T-cell (primary cell): ENCODE measurements around the gene ARMC12. TPM values are rescaled to one million over a fixed set of nuclear protein-coding genes. Genes with fewer than 3 reads are reported as not detected.
A peak's percentile ranks its signal among the peaks of the same experiment; 100 is the strongest.

Experiments
- ATAC-seq, 4 experiments: fragments of 200-7000 bp in 3 of 4; fragments of 150-1000 bp in 1 of 4; cut with Tn5 transposase; replicated peaks in 1 of 4; 1 replicate in 3 of 4; 2 replicates in 1 of 4; pipeline ENCODE4 v1.10.0; 2021; ENCODE audit warnings: moderate library complexity in 3 of 4, mild to moderate bottlenecking in 2 of 4, moderate number of reproducible peaks in 1 of 4
- CTCF ChIA-PET, 2 donors: fragments of 300-600 bp; sonication (Branson Sonifier 250); formaldehyde crosslinking; loops; one replicate each; lab custom pipeline; 2022; ENCODE audit warnings: antibody characterized with exemption in 2 of 2; lab: Charles Lee
- POLR2A ChIA-PET, 2 donors: fragments of 300-600 bp; sonication (Branson Sonifier 250); formaldehyde crosslinking; loops; one replicate each; lab custom pipeline; 2022; ENCODE audit warnings: antibody characterized with exemption in 2 of 2; lab: Charles Lee
- DNase-seq, 35 experiments: peaks; one replicate each; pipeline versions ENCODE4 v3.0.0 to v3.0.0-alpha.2; 2013 to 2023
- H3K27ac ChIP-seq: one replicate; pipeline ENCODE4 v1.5.1; 2013; ENCODE audit warnings: low read length
- H3K27me3 ChIP-seq, 2 experiments: replicated peaks in 1 of 2; 1 replicate in 1 of 2; 2 replicates in 1 of 2; pipeline versions ENCODE4 v1.6.1 to v1.7.0; 2013; ENCODE audit warnings: low read length in 1 of 2, mixed read lengths in 1 of 2; ENCODE audit not compliant: control insufficient read depth in 2 of 2, insufficient read depth in 2 of 2; ENCODE audit errors: extremely low read depth in 1 of 2
- H3K36me3 ChIP-seq, 2 donors: 1 replicate in 1 of 2; 2 replicates in 1 of 2; pipeline versions ENCODE4 v1.6.1 to v1.7.0; 2013; ENCODE audit warnings: low read length in 1 of 2; ENCODE audit not compliant: control insufficient read depth in 2 of 2, insufficient read depth in 1 of 2; ENCODE audit errors: extremely low read depth in 1 of 2
- H3K4me1 ChIP-seq, 2 experiments: 1 replicate in 1 of 2; 2 replicates in 1 of 2; pipeline versions ENCODE4 v1.6.1 to v1.7.0; 2013; ENCODE audit warnings: low read length in 2 of 2, mixed read lengths in 1 of 2; ENCODE audit not compliant: insufficient read depth in 2 of 2, control insufficient read depth in 1 of 2; ENCODE audit errors: extremely low read depth in 1 of 2
- H3K4me3 ChIP-seq, 2 donors: 1 replicate in 1 of 2; 2 replicates in 1 of 2; pipeline versions ENCODE4 v1.5.1 to v1.7.0; 2013; ENCODE audit warnings: mild to moderate bottlenecking in 2 of 2, low read length in 1 of 2, moderate library complexity in 1 of 2; ENCODE audit not compliant: control insufficient read depth in 1 of 2; ENCODE audit errors: extremely low read depth in 1 of 2
- H3K9me3 ChIP-seq: 2 replicates; pipeline ENCODE4 v1.7.0; 2013
- H3K27ac Mint-ChIP-seq, 2 donors: one replicate each; pipeline ENCODE4 v1.8.0; 2020 to 2021; ENCODE audit warnings: mild to moderate bottlenecking in 2 of 2, mixed read lengths in 2 of 2
- H3K27me3 Mint-ChIP-seq, 2 donors: one replicate each; pipeline ENCODE4 v1.8.0; 2021 to 2022; ENCODE audit warnings: mixed read lengths in 2 of 2
- H3K36me3 Mint-ChIP-seq: one replicate; pipeline ENCODE4 v1.8.0; 2021; ENCODE audit warnings: mixed read lengths
- H3K4me1 Mint-ChIP-seq, 3 donors: one replicate each; pipeline ENCODE4 v1.8.0; 2020 to 2022; ENCODE audit warnings: mixed read lengths in 3 of 3, mild to moderate bottlenecking in 1 of 3
- H3K4me3 Mint-ChIP-seq, 3 donors: one replicate each; pipeline ENCODE4 v1.8.0; 2020 to 2022; ENCODE audit warnings: mild to moderate bottlenecking in 3 of 3, mixed read lengths in 3 of 3, moderate library complexity in 3 of 3
- H3K9me3 Mint-ChIP-seq, 3 donors: one replicate each; pipeline ENCODE4 v1.8.0; 2020 to 2022; ENCODE audit warnings: mixed read lengths in 3 of 3
- WGBS: methylation state at CpG from one replicate; pipeline ENCODE4 v1.1.5; 2013; ENCODE audit warnings: missing lambda C conversion rate; ENCODE audit not compliant: insufficient coverage; 5-methylcytosine and 5-hydroxymethylcytosine counted together
- total RNA-seq, 35 experiments: library from RNA in 6 of 35; stranded (reverse) in 6 of 35; fragments of 120-200 nt in 1 of 35; gene quantifications; one replicate each; pipeline versions ENCODE4 v1.2.1 to v1.2.4 and lab custom pipeline; 2013 to 2026

Gene ARMC12
- total RNA-seq, 5 donors from 2014 or later (not counting 1 experiment from before 2014, with no cell fraction given) = 0.63 to 1.8 (median 0.90) TPM

GRCh38 chr6:35707714-35708407, 29.0 kb upstream of the ARMC12 start:
- CTCF ChIA-PET = no interaction called here
- POLR2A ChIA-PET = no interaction called here
- no peaks in the 10 kb centered on the region for H3K27me3 ChIP-seq

GRCh38 chr6:35708585-35708984, 28.2 kb upstream of the ARMC12 start:
- Histone ChIP-seq H3K9me3 (no peaks in the 10 kb centered on the region), H3K36me3 (no peaks in the 10 kb centered on the region), H3K4me3 (no peak overlapping the region), H3K27ac (no peak overlapping the region), H3K4me1 (peaks cover 2 to 17% of the 10 kb centered on the region in 2 experiments), H3K27me3 (no peaks in the 10 kb centered on the region)
- Mint-ChIP-seq H3K9me3 (peaks cover 0 to 3% (median 0%) of the 10 kb centered on the region in 3 donors), H3K36me3 (no peaks in the 10 kb centered on the region), H3K4me3 (no peak overlapping the region), H3K4me1 (peaks cover 14 to 26% (median 20%) of the 10 kb centered on the region in 3 donors), H3K27me3 (no peaks in the 10 kb centered on the region), H3K27ac (no peak overlapping the region)
- DNase-seq (no peak), ATAC-seq (no peak)
- ChIA-PET CTCF (no interaction called here), POLR2A (no interaction called here)

More at GRCh38 chr6:35707714-35708407, 29.0 kb upstream of the ARMC12 start:
- no peak overlapping the region for H3K27ac ChIP-seq
- no CpG with 5 or more reads among the region's 4 CpGs for WGBS
- ATAC-seq (no peak), DNase-seq (no peak)
- Mint-ChIP-seq H3K9me3 (peaks cover 0 to 3% (median 0%) of the 10 kb centered on the region in 3 donors), H3K4me3 (no peak overlapping the region), H3K36me3 (no peaks in the 10 kb centered on the region), H3K27me3 (no peaks in the 10 kb centered on the region), H3K27ac (no peak overlapping the region), H3K4me1 (peaks cover 8 to 19% (median 15%) of the 10 kb centered on the region in 3 donors)
- H3K4me3 ChIP-seq = no peak overlapping the region
- H3K4me1 ChIP-seq = peaks cover 0 to 9% of the 10 kb centered on the region in 2 experiments
- H3K36me3 ChIP-seq = no peaks in the 10 kb centered on the region
- H3K9me3 ChIP-seq = no peaks in the 10 kb centered on the region

- peaks cover 18 to 26% (median 25%) of the 10 kb centered on the region in 3 donors for H3K4me1 Mint-ChIP-seq
- ChIA-PET POLR2A (interaction anchor here (0.6 to 0.8 kb wide), 4 partner anchors 57 to 1794 kb away, joined by 3 to 4 read pairs (median 3); no protein-coding TSS in a partner anchor), CTCF (interaction anchor here in 1 of 2 donors (0.9 to 1.1 kb wide), 2 partner anchors 26 to 40 kb away, joined by 3 to 4 read pairs; no protein-coding TSS in a partner anchor)
- Histone ChIP-seq H3K36me3 (no peaks in the 10 kb centered on the region), H3K4me3 (no peak overlapping the region), H3K27me3 (no peaks in the 10 kb centered on the region), H3K27ac (no peak overlapping the region), H3K4me1 (peaks cover 2 to 17% of the 10 kb centered on the region in 2 experiments), H3K9me3 (no peaks in the 10 kb centered on the region)
- peak overlapping the region in 1 of 2 donors; percentile 48 for H3K27ac Mint-ChIP-seq
- no peaks in the 10 kb centered on the region for H3K36me3 Mint-ChIP-seq
- no peak overlapping the region for H3K4me3 Mint-ChIP-seq
- DNase-seq (peak in 1 of 35 experiments; percentile 30), ATAC-seq (peak in 2 of 4 experiments; percentile 63 to 77)
- no peaks in the 10 kb centered on the region for H3K9me3 Mint-ChIP-seq
- no peaks in the 10 kb centered on the region for H3K27me3 Mint-ChIP-seq
- no CpG with 5 or more reads among the region's 4 CpGs for WGBS
Measured at GRCh38 chr6:35710241-35710847, 26.5 kb upstream of the ARMC12 start.

- Histone ChIP-seq H3K36me3 (no peaks in the 10 kb centered on the region), H3K27ac (no peak overlapping the region), H3K27me3 (peaks cover 0 to 3% of the 10 kb centered on the region in 2 experiments), H3K4me1 (peaks cover 2 to 23% of the 10 kb centered on the region in 2 experiments), H3K9me3 (no peaks in the 10 kb centered on the region), H3K4me3 (no peak overlapping the region)
- CTCF ChIA-PET = interaction anchor here (0.6 to 1.2 kb wide), 2 partner anchors 294 to 407 kb away, joined by 3 read pairs; no protein-coding TSS in a partner anchor
- H3K4me3 Mint-ChIP-seq = no peak overlapping the region
- DNase-seq (no peak), ATAC-seq (no peak)
- WGBS = 100% methylated on average over 1 of the region's 7 CpGs
- no peak overlapping the region for H3K27ac Mint-ChIP-seq
- no peaks in the 10 kb centered on the region for H3K36me3 Mint-ChIP-seq
- POLR2A ChIA-PET = no interaction called here
- no peaks in the 10 kb centered on the region for H3K27me3 Mint-ChIP-seq
- H3K4me1 Mint-ChIP-seq = peaks cover 30 to 40% (median 37%) of the 10 kb centered on the region in 3 donors
- no peaks in the 10 kb centered on the region for H3K9me3 Mint-ChIP-seq
Measured at GRCh38 chr6:35711731-35712130, 25.1 kb upstream of the ARMC12 start.

GRCh38 chr6:35713006-35713767, 23.6 kb upstream of the ARMC12 start:
- Mint-ChIP-seq H3K4me1 (peaks cover 43 to 54% (median 52%) of the 10 kb centered on the region in 3 donors), H3K4me3 (no peak overlapping the region), H3K9me3 (no peaks in the 10 kb centered on the region), H3K27ac (no peak overlapping the region), H3K36me3 (no peaks in the 10 kb centered on the region), H3K27me3 (no peaks in the 10 kb centered on the region)
- WGBS = 90% methylated on average over 4 of the region's 7 CpGs
- POLR2A ChIA-PET = interaction anchor here in 1 of 2 donors (0.6 kb wide), 3 partner anchors 96 to 897 kb away, joined by 3 to 10 read pairs (median 7); no protein-coding TSS in a partner anchor
- no peak overlapping the region for H3K4me3 ChIP-seq
- H3K27ac ChIP-seq = no peak overlapping the region
- ATAC-seq (peak in 2 of 4 experiments; percentile 27 to 34), DNase-seq (no peak)
- no peaks in the 10 kb centered on the region for H3K36me3 ChIP-seq
- H3K4me1 ChIP-seq = peaks cover 7 to 38% of the 10 kb centered on the region in 2 experiments
- H3K27me3 ChIP-seq = peaks cover 0 to 5% of the 10 kb centered on the region in 2 experiments
- CTCF ChIA-PET = no interaction called here
- H3K9me3 ChIP-seq = no peaks in the 10 kb centered on the region

GRCh38 chr6:35716798-35717197, 20.0 kb upstream of the ARMC12 start:
- CTCF ChIA-PET = no interaction called here
- Mint-ChIP-seq H3K9me3 (no peaks in the 10 kb centered on the region), H3K27ac (peak overlapping the region in 1 of 2 donors; percentile 92), H3K27me3 (no peaks in the 10 kb centered on the region), H3K4me1 (peaks cover 65 to 71% (median 70%) of the 10 kb centered on the region in 3 donors), H3K36me3 (no peaks in the 10 kb centered on the region), H3K4me3 (peak overlapping the region in 1 of 3 donors; percentile 75)
- POLR2A ChIA-PET = no interaction called here
- H3K36me3 ChIP-seq = no peaks in the 10 kb centered on the region
- peaks cover 32 to 59% of the 10 kb centered on the region in 2 experiments for H3K4me1 ChIP-seq
- no CpG with 5 or more reads among the region's 2 CpGs for WGBS
- H3K27me3 ChIP-seq = peaks cover 0 to 5% of the 10 kb centered on the region in 2 experiments
- DNase-seq (no peak), ATAC-seq (no peak)
- no peak overlapping the region for H3K4me3 ChIP-seq
- no peak overlapping the region for H3K27ac ChIP-seq
- no peaks in the 10 kb centered on the region for H3K9me3 ChIP-seq
